Measurements from ENCODE around the gene SLC7A5.
"Not testable (repeated sequence)": the region's sequence is repeated elsewhere in the genome, so short reads cannot be mapped to it uniquely, and the experiment has no call there.

The SLC7A5 gene

DNA sequence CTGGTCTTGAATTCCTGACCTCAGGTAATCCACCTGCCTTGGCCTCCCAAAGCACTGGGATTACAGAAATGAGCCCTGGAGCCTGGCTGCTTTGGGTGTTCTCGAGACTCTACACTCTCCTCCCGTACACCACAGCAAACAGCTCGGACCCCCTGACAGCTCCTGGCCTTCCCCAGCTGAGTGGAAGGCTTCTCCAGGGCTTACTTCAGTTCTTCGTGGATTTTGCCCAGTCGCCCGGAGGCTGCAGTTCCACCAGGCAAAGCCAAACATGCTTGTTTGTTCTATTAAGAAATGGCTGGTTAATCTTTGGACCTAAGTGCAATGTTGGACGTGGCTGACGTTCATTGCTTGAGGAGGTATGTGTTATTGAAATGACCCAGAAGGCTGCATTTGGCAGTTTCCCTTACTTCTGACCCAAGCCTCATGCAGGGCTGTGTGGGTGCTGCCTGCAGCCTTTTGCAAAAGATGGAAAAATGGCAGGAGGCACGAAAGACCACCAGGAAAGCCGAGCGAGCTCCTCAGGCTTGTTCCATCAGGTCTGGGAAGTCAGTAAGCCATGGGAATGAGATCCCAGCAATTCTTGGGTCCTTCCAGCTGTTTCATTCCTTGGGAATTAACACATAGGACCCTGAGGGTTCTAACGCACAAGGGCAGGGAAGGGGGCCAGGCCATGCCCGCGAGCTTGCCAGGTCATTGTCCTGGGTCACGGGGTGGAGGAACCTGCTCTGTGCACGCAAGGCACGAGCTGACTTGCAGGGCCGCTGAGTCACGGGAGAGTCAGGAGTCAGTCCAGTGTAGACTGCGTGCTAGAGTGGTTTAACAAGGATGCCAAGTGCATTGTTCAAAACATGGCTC is 79.6 kb downstream of the SLC7A5 start:
- DNase-seq = no peak

DNA sequence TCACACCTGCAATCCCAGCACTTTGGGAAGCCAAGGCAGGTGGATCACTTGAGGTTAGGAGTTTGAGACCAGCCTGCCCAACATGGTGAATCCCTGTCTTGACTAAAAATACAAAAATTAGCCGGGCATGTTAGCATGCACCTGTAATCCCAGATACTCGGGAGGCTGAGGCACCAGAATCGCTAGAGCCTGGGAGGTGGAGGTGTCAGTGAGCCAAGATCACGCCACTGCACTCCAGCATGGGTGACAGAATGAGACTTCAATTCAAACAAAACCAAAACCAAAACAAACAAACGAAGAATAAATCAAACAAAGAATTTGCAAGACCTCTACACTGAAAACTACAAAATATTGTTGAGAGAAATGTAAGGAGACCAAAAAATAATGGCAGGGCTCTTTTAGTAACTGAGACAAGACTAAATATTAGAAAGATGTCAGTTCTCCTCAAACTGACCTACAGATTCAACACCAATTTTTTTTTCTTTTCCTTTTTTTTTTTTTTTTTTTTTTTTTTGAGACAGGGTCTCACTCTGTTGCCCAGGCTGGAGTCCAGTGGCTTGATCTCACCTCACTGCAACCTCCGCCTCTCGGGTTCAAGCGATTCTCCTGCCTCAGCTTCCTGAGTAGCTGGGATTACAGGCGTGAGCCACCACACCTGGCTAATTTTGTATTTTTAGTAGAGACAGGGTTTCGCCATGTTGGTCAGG is 80.4 kb downstream of the SLC7A5 start:
- DNase-seq = not testable (repeated sequence)

DNA sequence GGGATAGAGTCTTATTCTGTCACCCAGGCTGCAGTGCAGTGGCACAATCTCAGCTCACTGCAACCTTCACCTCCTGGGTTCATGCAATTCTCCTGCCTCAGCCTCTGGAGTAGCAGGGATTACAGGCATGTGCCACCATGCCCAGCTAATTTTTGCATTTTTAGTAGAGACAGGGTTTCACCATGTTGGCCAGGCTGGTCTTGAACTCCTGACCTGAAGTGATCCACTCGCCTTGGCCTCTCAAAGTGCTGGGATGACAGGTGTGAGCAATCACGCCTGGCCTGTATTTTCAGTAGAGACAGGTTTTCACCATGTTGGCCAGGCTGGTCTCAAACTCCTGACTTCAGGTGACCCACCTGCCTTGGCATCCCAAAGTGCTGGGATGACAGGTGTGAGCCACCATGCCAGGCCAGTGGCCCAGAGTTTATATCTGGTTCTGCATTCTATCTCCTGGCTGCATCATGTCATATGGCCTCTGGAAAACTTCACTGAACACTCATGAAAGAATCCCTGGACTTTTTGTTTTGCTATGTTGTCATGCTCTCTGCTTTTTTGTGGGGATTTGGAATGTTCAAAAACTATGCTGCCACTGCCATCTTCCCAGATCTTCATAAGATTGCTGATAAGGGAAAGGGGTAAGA is 81.7 kb downstream of the SLC7A5 start:
- DNase-seq = not testable (repeated sequence)

DNA sequence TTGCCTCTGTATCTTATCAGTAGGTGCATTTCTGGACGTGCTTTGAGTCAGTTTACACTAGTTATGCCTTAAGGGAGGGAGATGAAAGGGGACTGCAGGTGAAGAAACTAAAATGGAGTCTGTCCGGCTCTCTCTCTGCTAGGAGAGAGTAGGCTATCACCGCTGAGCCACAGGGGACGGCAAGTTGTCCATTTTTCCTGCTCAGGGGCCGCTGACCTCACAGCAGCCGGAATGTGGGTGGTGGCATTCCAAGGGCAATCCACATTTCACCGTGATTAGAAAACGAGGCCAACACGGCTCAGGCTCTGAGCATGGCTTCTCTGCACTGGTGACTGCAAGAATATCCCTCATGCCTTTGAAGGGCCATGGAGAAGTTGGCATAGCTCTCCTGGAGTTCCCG is 84.5 kb downstream of the SLC7A5 start:
- DNase-seq = no peak

DNA sequence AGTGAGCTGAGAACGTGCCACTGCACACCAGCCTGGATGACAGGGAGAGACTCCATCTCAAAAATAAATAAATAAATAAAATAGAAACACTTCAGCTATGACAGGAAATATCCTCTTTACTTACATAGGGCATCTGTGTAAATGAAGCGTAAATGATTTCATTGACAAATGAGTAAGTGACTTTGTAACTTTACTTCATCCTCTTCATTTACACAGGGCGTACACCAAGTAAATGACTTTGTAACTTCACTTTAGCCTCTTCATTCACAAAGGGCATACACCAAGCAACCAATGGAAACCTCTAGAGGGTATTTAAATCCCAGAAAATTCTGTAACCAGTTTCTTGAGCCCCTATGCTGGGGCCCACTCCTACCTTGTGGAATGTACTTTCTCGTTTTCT is 87.3 kb downstream of the SLC7A5 start:
- DNase-seq = no peak

DNA sequence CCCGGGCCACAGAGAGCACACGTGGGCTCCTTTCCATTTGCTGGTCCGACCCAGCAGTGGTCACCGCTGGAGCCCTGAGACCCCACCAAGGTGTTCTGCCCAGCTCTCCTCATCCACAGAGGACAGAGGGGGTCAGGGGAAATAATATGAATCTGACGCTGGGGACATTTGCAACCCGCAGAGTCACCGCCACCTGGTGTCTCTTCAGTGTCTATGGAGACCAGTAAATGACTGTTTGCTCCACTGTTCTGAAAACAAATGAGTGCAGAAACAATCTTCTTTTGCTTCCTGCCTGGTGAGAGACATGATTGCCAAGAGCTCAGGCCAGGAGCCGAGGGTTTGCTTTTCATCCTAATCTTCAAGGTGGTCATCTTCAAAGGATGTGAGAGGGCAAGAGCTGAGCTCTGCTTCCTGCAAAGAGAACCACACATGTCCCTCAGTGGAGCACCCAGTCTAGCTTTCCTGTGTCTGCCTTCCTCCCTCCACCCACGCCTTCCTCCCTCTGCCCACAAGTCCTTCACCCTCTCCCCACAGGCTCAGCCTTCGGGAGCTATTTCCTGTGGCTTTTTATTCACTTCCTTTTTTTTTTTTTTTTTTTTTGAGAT is 88.8 kb downstream of the SLC7A5 start:
- DNase-seq = peak; percentile 71

Measured in NCI-H1436 (cell line).